HL-60/S4 treated with retinoic acid at 250 ng/mL for 4 days and 3 days (cell line): Measurements from ENCODE around the gene ITPKB.

Experiments used
- in situ Hi-C: fragments of 300-500 bp; cut with MboI; formaldehyde crosslinking; loops from 2 replicates; pipeline ENCODE4 v1.7.0; 2022; ENCODE audit warnings: low sequenced_read_pairs

Gene ITPKB

GRCh38 chr1:226708967-226709396 is 30.1 kb downstream of the ITPKB start:
- in situ Hi-C loops: no loop called here

DNA sequence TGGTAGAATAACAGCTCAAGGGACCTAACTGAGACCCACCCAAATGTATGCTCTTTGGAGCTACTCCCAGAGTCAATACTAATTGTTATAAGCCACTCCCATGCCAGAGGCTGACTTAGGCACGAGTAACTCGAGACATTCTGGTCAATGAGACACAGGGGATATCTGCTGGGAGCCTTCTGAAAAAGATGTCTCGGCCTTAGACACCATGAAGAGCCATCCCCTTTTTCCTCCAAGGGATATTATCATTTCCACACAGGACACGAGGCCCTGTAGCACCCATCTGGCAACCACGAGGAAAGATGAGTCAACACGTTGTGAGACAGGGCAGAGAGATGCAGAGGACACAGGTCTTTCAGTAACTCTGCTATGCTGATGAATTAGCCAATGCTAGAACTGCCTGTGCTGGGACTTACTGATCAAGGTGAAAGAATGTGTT is 30.7 kb downstream of the ITPKB start:
- in situ Hi-C loops: no loop called here

DNA sequence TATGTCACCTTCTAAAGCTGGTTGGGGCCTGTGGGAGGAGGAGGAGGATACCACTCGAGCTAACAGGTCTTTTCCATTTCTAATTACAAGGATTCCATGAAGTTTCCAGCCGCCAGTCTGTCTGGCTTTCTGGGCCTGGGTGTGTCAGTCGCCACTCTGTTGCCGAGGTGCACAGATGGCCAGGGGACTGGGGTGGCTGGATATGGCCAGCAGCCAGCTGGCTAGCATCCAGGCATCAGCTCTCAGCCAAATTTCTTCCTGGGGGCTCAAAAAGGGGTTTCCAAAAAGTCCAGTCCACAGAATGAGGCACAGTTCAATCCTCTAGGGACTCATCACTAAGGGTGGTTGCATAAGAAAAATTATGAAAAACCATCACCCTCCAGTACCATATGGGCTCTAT is 32.4 kb downstream of the ITPKB start:
- in situ Hi-C loops: no loop called here

GRCh38 chr1:226704169-226704937 is 34.7 kb downstream of the ITPKB start:
- in situ Hi-C loops: no loop called here

DNA sequence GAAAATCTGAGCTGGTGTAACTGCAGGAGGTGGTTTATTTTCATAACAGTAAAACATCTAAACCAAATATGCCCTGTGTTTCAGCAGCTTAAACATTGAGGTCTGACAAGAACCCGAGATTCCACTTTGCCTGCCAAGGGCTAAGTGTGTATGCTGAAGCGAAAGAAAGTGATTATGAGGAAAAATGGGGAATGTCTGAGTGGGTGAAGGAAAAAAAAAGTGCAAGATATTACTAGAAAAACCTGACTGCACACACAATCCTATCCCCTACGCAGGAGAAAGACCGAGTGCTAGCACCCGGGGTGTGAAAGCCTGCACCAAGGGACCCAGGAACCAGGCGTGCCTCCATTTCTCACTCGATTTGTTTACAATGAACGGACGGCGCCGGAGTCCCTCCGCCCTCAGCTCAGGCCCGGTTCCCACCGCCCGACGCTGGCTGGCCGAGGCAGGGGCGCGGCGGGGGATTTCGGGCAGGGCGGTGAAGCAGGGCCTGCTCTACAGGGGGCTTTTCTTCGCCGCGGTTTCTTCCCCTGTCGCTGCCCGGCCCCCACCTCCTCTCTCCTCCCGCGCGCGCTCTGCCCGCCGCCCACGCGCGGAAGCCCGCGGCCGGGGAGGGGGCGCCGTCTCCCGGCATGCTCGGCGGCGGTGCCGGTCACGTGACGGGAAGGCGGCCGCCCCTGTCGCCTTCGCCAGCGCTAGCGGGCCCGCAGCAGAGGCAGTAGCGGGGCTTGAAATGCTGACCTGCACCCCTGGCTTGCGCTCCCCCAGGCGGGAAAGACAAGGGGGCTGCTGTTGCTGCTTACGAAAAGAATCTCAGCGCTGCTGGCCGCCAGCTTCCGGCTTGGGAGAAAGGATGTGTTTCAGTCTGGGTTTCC is 35.9 kb downstream of the ITPKB start:
- in situ Hi-C loops: no loop called here

GRCh38 chr1:226702318-226702956 is 36.6 kb downstream of the ITPKB start:
- in situ Hi-C loops: no loop called here

DNA sequence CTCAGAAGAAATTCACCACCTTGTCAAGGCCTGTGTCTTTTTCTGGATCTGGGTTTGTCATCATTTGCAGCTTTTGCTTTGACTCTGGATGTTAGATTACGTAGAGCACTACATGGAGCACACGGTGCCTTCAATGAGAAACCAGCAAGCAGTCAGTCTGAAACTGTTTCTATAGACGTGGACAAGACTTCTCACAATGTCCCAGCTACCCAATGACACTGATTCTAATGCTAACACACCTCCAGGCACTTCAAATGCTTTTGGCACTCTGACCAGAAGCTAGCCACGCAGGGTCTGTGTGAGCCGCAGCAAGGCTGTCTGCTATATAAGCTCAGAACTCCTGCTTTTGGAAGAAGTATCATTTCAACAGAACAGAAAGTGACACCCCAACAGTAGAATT is 38.2 kb downstream of the ITPKB start:
- in situ Hi-C loops: no loop called here

DNA sequence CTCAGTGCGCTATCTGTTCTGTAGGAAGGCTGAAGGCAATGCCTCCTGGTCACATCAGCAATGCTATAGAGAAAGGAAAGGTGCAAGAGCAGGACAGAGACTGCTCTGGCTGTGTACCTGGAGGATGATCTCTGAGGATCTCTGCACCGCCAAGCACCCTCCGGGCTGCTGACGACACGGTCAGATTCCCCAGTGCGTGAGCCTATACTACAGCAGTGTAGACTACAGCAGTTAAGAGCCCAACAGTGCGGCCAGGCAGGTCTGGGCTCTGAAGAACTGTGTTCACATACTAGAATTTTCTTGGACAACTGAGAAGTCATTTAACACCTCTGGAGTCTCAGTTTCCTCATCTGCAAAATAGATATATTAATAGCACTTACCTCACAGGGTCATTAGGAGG is 39.9 kb downstream of the ITPKB start:
- in situ Hi-C loops: no loop called here

DNA sequence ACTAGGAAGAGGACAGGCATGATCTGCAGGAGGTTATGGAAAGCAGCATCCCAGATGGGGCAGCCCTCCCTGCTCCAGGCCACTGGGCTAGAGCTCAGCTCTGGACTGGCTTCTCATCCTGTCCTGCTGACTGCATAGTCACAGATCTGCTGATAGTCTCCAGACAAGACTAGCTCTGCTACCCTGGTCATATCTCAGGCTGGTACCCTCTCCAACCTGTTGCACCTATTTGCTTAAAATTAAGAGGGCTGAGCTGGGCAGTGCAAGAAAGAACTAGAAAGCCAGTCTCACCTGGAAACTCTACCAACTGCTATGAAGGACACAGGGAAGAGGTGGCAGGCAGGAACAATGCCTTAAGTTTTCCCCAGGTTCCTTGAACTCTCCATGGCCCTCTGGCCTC is 40.4 kb downstream of the ITPKB start:
- in situ Hi-C loops: no loop called here

GRCh38 chr1:226697929-226698544 is 41.0 kb downstream of the ITPKB start:
- in situ Hi-C loops: no loop called here

- in situ Hi-C loops: no loop called here
These were observed 41.7 kb downstream of the ITPKB start for GRCh38 chr1:226697151-226697928.

- in situ Hi-C loops: no loop called here
These were observed 42.5 kb downstream of the ITPKB start for GRCh38 chr1:226696547-226696946.

GRCh38 chr1:226695335-226695900 is 43.7 kb downstream of the ITPKB start:
- in situ Hi-C loops: no loop called here

GRCh38 chr1:226692823-226693222 is 46.3 kb downstream of the ITPKB start:
- in situ Hi-C loops: no loop called here

GRCh38 chr1:226692051-226692792 is 46.9 kb downstream of the ITPKB start:
- in situ Hi-C loops: no loop called here

DNA sequence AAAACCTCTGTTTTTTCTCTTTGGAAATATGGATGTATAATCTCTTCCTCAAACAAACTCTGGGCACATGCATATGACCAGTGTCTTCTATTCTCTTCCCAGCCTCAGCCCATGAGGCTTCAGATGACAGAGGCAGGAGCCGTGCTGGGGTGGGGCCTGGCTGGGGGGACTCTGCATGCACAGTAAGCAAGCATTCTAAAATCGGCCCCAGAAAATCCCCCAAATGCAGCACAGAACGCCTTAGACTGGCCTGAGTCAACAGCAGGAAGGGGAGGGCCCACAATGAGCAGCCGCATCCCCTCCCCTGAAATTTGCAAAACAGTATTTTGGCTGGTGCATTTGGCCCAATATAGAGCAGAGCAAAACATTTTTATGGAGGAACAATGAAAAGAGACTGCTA is 47.8 kb downstream of the ITPKB start:
- in situ Hi-C loops: no loop called here

DNA sequence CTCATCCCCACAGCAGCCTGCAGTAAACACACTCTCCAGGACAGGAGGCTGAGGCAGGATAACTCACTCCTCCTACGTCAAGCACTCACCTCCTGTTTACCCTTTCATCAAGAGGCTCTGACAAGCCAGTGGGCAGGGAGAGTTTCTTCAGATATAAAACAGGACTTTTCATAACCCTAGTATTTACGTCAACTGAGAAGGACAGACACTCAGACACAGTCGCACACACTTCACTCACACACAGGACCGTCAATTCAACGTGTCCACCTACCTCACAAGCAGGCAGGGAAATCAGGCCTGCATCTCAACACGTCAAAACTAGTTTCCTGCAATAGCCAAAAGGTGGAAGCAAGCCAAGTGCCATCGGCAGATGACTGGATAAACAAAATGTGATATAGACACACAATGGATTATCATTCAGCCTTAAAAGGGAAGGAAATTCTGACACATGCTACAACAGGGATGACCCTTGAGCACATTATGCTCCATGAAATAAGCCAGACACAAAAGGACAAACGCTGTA is 48.6 kb downstream of the ITPKB start:
- in situ Hi-C loops: no loop called here

DNA sequence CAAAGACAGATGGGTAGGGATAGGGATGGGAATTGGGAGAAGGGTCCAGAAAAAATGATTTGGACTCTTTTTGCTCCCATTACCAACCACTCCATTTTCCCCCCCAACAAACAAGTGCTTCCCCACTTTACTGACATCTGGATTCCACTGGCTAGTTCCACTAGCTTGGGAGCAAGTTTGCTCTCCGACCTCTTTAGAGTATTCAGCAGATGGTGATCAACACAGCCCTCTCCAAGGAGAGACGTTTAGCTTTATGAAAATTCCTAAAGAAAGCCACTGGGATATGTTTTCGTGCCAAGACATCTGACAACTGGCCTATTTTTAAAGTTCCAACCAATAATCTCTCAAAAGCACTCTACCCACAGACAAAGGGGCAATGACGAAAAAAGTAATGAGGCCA is 50.3 kb downstream of the ITPKB start:
- in situ Hi-C loops: no loop called here
